GM21723 (cell line): ENCODE results near the gene TBPL1.

Source experiments
- ATAC-seq: cut with Tn5 transposase; IDR thresholded peaks from one replicate; pipeline ENCODE4 v1.9.1; 2021; ENCODE audit warnings: mild to moderate bottlenecking, moderate library complexity; ENCODE audit not compliant: unreplicated experiment

Gene TBPL1

DNA sequence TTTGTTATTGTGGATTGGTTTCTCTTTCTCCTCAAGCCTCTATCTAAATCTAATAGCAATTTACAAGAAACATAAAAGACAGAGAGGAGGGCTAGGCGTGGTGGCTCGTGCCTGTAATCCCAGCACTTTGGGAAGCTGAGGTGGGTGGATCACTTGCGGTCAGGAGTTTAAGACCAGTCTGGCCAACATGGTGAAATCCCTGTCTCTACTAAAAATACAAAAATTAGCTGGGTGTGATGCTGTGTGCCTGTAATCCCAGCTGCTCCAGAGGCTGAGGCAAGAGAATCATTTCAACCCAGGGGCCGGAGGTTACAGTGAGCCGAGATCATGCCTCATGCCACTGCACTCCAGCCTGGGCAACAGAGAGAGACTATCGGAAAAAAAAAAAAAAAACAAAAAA, 52.8 kb downstream of the TBPL1 start:
- ATAC-seq = no peak

DNA sequence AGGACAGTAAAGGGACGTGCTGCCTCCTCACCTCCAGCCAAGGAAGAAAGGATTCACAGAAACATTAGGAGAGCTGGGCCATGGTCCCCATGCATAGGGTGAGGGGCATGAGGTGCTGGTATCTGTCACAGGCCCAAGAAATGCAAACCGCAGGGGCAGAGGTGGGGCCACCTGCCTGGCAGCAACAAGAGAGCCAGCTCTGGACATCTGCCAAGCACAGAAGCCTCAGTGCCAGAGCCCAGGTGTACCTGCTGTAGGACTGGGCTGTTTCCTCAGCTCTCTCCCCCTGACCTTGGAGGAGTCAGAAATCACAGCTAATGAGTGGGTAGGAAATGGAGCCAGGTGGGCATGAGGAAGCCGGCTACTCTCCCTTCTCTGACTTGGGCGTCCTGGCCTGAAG, 54.1 kb downstream of the TBPL1 start:
- no peak for ATAC-seq

DNA sequence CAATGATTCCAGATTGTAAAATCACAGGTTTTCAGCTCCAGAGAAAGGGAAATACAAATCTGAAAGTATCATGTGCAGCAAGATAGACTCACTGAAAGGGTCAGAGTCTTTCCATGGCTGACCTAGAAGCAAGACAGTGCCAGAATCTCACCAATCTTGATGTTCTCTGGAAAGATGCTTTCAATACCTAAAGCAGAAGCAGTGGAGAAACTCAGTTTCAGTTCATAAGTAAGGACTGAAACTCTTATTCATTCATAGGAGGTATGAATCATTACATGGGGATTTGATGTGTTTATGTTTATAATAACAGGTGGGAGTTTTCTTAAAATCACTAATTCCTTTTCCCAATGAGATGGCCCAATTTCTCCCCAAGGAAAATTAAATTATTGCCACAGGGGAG, 56.9 kb downstream of the TBPL1 start:
- no peak for ATAC-seq

DNA sequence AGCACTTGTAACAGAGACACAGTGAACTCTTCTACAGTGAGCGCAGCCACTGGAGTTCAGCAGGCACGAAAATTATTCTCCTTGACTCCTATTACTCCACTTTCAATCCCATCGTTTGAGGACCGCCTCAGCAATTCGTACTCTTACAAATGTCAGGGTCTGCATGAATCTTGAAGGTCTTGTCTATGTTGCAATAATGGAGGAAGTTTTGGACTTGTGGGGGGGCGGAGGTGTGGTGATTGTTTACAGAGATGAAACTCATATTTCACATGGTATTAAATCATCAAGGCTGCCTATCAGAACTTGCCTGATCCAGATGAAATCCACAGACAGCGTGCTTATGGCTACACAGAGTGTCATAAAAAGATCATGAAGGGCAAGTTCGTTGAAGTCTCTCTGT, 57.4 kb downstream of the TBPL1 start:
- no peak for ATAC-seq

DNA sequence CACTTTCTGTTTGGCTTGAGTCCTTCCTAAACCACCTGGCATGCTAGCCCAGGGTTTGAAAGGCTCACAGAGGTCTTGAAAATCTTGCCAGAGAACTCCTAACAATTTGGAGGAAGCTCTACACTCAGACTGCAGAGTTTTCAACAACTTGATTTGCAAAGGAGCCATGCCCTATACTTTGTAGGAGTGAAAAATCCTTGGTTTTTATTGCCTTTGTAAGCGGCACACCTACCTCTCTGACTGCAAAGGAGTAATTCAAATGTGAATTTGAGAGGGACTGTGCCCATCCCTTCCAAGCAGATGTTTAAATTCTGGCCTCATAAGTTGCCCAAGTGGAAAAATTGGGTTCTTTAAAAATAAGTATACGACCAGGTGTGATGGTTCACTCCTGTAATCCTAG, 58.0 kb downstream of the TBPL1 start:
- no peak for ATAC-seq

DNA sequence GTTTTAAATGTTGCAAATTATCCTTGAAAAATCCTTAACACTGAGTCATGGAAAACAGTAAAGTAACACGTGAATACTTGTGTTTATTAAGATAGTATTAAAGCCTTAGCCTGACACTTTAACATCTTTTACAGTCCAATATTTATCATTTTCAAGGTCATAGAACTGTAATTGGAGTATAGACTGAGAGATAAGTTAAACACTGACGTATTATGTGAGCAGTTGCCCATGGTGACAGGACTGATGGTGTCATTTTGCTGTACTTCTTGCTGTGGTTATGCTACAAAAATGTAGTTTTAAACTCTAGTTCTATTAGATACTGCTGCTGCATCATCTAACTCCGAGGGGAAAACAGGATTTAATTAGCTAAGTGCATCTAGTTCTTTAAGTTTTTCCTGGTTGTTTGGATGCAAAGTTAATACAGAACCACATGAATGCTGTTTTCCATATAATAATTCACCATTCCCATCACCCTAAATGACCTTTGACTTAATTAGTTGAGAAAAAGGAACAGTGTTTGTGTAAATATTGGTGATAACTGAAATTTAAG, 61.6 kb downstream of the TBPL1 start:
- ATAC-seq = no peak

DNA sequence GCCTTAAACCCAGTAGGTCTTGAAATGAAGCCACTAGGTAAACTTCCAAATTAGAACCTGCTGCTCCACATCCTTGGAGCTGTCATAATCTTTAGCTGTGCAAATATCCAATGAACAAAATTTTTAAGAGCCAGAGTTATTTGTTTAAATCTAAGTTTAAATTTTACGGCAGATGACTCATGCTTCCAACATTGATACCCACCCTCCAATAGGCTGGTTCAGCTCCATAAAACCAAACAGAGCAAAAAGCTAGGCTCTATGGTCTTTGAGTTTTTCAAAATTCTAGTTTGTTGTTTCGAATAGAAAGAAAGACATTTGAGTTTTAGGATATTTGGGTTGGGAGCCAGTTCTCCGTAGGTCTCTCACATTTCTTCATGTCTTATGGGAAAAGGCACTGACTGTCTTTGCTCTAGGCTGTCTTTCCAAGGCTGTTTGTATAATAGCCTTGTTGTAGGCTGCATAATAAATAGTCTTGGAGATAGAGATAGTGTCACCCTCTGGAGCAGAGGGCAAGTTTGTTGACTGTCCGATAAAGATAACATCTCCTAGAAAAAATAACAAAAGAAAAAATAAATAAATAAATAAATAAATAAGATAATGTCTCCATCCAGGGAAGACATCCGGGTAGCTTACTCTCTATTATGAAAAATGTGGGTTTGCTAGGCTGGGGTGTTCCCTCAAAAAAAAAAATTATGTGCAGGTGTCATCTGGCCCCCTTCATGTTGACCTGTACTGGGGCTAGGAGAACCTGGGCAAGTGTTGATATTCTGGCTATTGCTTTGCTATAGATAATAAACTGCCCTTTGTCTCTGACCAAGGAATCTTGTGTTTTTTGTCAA, 62.9 kb downstream of the TBPL1 start:
- ATAC-seq = no peak

DNA sequence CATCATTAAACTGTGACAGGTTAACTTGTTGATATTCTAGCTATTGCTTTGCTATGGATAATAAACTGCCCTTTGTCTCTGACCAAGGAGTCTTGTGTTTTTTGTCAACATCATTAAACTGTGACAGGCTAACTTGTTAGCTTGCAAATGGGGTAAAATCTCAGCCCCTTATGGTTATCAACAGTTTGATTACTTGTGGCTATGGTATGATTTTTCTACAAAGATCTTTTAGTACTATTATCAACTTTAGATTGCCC, 63.5 kb downstream of the TBPL1 start:
- ATAC-seq = no peak

DNA sequence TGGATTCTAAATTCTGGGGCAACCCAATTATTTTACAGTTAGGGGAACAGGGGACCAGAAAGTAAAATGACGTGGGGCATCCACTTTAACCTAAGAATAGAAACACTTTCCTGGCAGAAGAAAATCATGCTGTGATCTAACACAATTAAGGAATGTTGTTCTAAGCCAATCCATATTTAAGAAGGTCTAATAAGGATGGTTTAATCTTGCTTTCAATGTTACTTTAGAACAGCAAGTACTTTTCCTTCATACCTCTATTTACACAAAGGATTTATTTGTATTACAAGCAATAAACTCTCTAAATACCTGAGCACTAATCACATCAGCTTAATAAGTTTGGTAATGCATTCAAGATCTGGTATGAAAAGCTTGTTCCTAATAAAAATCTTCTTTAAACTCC, 67.0 kb downstream of the TBPL1 start:
- ATAC-seq = no peak

DNA sequence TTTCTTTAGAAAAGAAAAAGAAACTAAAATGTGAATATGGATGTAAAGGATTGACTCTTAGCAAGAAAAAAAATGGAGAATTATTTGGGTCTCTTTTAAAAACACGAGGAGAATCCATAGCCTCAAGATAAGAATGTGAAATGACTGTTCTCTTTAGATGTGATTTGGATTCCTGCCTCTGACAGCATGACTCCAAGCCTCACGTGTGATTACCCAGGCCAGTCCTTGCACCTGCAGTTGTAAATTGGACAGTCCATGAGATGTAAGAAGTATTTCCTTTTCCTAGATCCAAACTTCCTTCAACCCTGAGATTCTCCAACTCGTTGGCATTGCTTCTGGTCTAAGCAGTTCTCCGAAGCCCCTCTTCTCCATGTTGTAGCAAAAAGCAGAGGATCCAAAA, 67.5 kb downstream of the TBPL1 start:
- no peak for ATAC-seq

DNA sequence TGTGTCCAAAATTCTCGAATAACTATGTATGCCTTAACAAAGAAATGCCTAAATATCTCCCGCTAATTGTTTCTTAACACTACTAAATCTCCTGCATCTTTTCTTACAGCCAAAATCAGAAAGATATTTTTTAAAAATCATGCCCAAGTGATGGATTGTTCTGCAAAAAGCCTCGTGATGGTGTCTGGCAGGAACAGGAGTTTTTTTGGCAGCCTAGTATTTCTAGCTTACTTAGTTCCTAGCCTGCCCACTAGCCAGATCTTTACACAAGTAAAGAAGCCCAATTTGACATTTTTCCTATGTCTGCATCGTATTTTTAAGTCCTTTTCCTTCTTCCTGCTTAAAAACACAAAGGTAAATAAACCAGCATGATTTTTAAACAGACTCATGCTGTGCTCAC, 67.9 kb downstream of the TBPL1 start:
- ATAC-seq = no peak

DNA sequence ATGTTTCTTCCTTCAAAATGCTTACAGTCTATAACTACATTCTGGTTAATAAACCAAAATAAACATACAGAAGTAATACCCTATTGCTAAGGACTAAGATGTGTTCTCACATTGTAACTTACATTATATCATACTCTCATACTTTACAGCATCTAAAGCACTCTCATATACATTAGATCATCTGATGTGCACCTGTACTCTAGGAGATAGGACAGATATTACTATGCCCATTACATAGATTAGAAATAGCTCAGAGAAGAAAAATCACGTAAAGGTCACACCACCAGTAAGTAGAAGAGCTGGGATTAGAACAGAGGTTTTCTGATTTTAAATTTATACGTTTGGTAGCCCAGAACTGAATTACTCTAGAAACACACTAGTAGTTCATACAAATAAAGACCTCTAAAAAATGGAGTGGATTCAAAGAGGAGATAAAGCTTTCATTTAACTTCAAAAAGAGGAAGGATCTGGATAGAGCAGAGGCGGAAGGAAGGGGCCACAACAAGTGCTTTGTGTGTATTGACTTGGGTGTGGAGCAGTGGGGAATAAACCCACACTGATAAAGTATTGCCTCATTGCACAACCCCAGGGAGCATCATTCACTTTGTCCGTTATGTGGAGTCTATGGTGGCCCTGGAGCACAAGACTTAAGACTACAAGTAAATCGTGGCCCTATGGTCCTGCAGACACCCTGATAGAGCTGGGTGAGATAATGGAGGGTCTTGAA, 68.5 kb downstream of the TBPL1 start:
- ATAC-seq = no peak

DNA sequence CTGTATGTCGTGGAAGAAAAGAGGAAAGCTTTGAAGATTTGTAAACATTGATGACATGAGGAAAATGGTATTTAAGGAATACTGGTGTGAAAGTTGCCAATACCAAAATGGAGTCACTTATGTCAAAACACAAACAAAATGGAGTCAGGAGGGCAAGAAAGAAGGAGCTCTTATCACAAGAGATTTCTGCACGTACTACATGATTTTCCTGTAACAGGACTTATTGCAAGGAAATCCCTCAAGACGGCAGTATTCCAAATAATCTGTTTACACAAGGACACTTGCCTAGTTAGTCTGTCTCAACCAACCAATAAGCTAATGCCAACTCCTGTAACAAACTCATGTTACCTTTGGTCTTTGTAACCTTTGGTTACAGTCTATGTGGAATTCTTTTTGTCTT, 69.6 kb downstream of the TBPL1 start:
- no peak for ATAC-seq

DNA sequence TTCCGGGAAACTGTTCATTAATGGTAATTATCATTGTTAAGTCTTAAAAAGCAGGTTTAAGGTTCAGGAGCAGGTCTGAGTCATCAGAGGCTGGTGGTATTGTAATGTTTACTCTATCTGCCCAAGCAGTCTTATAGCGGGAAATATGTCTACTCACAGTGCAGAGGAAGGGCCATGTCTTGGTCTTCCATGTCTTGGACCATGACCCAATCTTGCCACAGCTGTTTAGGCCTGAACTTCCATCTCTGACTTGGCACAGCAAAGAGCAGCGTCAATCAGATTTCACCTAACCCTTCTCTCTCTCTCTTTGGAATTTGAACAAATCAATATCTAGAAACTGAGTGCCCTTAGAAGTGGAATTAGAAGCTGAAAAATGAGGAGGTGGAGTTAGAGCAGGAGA, 73.6 kb downstream of the TBPL1 start:
- no peak for ATAC-seq

DNA sequence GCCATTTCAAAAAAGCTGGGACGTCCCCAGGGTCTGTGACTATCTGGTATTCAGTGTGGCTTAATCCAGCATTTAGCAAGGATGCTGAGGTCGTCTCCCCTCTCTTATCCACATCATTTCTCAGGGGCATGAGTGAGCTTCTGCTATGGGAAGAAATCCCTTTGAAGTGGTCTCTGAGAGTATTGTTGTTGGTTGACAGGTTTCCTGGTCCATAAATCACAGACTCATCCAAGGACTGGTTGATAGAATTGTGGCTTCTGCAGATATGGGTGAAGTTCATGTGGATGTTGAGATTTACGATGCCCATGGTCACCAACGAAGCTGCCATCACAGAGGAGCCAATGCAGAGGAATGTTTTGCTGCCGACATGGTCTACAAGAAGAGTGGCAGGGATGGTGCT, 75.4 kb downstream of the TBPL1 start:
- no peak for ATAC-seq

DNA sequence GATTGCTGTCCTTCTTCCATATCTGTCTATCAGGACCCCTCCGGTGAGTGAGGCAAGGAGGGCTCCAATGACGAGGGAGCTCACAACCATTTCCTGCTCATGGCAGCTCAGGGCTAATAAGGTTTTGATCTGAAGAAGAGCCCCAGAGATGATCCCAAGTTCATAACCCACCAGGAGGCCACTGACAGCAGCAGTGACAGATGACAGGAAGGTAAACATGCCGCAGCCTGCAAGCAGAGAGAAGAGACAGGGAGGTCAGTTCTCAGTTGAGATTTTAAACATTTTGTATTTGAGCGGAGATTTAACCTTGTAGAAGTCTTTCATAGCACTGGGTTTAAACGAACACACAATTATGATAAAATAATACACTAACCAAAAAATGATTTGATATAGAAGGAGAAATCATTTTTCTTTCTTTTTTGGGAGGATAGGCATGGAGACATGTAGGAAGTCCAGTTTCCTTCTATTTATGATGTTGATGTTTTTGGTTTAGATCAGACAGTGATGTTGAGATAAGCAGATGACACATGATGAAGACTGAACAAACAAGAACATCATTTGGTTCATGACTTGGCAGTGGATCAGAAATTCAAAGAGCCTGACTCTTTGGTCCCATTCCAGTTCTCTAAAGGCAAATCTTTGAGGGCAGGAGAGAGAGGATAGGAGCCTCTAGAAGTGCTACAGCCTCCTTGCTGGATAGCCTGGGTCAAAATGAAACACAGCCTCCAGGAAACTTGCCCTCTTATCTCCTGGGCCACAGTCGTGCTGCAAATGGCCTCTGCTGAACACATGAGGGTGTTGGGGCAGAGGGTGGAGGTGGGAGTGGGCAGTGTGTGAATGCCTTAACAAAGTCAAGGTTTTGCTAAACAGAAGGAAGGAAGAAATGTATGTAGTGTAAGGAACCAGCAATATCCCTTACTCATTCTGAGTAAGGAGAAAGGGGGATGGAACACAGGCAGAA, 76.8 kb downstream of the TBPL1 start:
- ATAC-seq = no peak

DNA sequence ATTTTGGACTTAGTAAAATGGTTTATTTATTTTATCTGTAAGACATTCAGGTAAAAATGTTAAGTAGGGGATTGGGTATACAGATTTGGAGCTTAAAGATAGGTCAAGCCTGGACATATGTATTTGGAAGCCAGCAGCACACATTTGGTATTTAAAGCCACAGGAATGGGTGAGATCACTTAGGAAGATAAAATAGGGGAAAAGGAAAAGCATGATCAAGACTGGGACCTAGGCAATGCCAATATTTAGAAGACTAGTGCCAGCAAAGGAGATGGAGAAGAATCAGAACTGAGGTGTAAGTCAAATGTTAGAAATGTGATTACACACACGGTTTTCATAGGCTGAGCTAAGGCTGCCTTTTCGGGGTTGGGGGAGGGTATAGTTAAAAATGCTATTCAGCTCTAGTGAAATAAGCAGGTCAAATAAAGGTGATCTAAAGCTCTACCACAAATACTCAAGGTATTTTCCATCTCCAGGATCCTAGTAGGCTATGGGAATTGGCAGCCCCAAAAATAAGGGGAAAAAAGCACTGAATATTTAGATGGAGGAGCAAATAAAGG, 78.8 kb downstream of the TBPL1 start:
- no peak for ATAC-seq

DNA sequence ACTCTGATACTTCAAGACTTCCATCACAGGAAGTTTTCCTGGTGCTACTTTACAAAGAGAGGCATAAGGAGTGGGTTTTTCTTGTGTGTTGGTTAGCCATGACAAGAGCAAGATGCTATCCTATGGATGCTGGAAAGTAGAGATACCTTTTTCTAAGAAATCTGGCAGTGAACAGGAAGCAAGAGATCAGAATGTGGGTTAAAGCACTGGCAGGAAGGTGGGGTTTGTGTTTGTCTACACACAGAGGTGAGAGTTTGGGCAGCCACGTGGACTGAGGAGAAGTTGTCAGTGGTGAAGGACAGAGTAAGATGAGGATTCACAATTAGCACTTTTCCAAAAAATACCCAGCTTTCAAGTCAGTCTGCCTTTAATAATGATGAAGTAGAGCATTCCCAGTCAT, 81.5 kb downstream of the TBPL1 start:
- ATAC-seq = no peak

DNA sequence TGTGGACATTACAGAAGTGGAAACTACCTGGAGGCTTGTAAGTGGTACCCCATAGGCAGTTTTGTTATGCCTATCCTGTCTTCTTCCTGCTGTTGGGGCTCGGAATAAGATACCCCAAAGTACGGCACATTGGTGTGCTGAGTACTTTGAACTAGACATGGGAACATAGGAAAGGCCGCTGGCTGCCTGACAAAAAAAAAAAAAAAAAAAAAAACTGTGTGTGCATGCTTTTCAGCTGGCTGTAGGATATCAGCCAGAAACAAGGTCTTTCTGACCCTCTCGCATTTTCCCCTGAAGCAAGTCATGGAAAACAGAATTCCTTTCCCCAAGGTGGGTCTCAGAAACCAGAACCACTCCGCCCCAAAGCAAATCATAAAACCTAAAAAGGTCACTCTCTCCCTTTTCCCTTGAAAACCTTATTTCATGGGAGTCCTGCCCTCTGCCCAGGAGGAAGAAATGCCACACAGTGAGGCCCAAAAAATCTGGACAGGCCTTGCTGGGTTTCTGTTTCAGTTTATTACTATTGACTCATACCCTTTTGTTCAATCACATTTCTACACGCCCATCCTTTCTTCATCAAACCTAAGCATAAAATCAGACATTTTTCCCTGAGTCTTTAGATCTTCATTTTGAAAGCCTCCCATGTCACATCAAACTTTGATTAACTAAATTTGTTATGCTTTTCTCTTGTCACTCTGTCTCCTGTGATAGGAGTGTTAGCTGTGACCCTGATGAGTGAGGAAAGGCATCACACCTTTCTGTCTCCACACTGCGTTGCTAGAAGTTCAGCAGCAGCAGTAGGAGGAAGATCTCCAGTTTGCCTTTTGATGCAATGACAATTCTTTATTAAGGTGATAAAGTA, 82.2 kb downstream of the TBPL1 start:
- ATAC-seq = no peak

DNA sequence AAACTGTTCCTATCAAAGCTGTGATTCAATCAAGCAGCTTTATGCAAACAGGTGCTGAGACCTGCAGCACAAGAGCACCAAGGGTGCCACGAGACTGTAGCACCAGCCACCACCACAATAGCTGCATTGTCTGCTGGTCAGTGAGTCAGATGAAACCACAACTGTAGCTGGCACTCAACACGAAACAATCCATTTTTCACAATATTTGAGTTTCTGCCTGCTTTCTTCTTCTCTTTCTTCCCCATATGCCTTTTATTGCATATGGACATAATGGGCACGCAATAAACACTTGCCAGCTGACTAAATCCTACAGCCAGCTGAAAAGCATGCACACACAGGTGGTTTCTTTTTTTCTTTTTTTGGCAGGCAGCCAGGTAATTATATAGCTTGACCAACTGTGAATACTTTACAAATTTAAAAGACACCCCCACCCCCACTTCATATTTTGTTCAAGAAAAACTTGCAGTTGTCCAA, 82.8 kb downstream of the TBPL1 start:
- no peak for ATAC-seq
